Activated CD4-positive, alpha-beta T cell treated with anti-CD3 and anti-CD28 coated beads for 24 hours (primary cell): ENCODE data around the gene GAS6.
"Not testable (repeated sequence)": the region's sequence is repeated elsewhere in the genome, so short reads cannot be mapped to it uniquely, and the experiment has no call there.

Source experiments
- DNase-seq, 2 donors: peaks; one replicate each; pipeline ENCODE4 v3.0.0-alpha.2; 2020; ENCODE audit warnings: low read depth in 2 of 2

The GAS6 gene

GRCh38 chr13:113863524-113864272, at the start of gene GAS6:
Gene GAS6, minus strand, starts transcription at chr13:113864076. Its CDS starts 156 bp downstream, at chr13:113863920.
- DNase-seq: no peak

DNA sequence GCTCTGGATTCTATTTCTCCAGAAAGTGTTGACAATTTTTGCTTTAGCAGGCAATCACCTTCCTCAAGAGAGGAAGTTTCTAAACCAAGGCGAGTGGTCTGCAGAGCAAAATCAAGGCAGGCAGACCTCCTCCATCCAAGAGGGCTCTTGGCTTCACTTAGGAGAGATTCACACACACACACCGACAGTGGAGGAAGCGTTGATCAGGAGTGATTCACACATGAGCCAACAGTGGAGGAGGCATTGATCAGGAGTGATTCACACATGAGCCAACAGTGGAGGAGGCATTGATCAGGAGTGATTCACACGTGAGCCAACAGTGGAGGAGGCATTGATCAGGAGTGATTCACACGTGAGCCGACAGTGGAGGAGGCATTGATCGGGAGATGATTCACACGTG, 49.5 kb upstream of the GAS6 start:
- DNase-seq: not testable (repeated sequence)

DNA sequence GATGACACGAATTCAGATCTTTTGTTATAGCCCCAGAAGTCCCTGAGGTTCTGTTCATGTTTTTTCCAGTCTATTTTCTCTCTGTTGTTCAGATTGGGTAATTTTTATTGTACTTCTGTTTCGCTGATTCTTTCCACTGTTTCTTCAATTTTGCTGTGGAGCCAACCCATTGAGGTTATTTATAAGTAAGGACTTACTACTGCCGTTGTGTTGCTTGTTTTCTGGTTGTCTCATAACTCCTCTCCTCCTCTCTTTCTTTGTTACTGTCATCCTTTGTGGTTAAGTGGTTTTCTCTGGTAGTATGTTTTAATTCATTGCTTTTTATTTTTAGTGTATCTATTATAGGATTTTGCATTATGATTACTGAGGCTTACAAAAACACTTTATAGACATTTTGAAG, 48.7 kb upstream of the GAS6 start:
- no peak for DNase-seq

- no peak for DNase-seq
Observed at GRCh38 chr13:113907635-113908617, 44.0 kb upstream of the GAS6 start.

DNA sequence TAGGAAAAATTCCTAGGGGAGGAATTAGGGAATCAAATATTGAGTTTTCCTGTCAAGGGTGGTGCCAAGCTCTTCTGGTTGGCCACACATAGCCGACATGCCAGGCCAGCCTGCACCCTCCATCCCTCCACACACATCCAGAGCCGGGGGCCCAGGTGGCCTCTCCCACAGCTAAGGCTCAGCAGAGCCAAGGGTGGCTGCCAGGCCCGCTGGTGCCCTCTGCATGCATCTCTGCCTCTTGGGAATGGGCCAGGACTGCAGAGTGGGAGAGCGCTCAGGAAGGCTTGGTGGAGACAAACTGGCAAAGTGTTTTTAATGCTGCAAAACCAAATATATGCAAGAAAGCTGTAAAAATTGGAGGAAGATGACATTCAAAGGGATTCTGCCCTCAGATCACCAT, 42.7 kb upstream of the GAS6 start:
- no peak for DNase-seq

DNA sequence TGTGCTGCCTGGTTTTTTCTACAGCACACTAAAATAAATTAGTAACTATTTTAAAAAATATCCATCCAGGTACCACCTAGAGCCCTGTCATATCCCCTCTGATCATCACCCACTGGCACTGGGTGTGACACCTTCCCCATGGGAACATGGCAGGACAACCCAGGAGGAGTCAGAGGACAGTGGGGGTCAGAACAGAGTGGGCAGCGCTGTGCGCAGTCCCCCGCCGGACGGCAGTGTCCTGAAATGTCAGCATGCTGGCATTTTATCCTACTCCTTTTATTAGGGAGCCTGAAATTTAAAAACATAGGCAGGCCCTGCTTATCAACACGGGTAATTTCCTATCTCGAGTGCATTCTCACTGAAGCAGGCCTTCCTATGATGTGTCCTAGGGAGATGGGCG, 42.1 kb upstream of the GAS6 start:
- DNase-seq: no peak

DNA sequence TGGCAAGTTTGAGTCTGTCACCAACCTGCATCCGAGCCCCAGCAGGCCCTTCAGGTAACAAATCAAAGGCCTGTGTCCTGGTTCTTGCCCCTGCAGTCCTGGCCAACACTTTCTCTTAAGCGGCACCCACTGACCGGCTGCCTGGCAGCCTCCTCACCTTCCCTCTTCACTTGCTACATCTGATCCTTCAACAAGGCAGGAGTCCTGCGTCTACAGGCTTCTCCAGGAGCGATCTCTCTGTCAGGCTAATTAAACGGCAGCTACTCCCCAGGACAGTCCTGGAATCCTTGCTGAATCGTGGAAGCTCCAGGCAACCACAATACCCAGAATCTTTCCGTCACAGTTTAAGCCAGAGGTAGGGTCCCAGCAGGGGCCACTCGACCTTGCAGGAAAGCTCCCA, 41.1 kb upstream of the GAS6 start:
- no peak for DNase-seq

- DNase-seq: no peak
Observed at GRCh38 chr13:113904411-113904810, 40.5 kb upstream of the GAS6 start.

- no peak for DNase-seq
Observed at GRCh38 chr13:113903912-113904311, 40.0 kb upstream of the GAS6 start.

DNA sequence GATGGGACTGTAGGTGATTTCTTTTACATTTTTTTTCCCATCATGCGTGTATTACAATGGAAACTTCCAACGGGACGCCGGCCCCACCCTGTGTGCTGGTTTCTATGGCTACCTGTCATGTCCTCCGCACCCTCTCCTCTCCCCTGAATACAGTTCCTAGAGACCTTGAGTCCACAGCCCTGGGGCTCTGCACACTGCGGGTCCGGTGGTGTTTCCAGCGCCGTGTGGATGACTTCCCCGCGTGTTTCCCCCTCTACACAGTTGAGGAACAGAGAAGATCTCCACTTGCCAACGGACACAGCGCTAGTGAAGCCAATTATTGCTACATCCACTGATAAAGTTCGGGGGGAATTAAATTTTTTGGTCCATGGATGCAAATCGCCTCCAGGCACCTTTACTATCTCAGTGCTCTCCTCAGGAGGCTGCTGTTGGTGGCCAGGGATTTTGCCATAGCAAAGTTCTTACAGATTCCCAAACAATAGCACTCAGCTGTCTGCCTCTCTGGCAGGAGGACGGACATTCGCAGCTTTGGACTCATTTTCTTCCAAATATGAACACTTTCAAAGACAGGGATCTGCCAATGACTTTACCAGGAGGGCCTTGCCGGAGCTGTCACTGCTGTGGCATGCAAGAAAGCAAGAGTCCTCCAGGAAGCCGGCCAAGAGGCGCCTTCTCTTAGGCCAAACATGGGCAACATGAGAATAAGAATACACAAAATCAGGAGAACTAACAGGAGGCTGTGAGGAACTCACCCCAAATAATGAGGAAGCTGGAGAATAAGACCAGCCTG, 39.3 kb upstream of the GAS6 start:
- DNase-seq: no peak

- DNase-seq: no peak
Observed at GRCh38 chr13:113902481-113902880, 38.6 kb upstream of the GAS6 start.

GRCh38 chr13:113901642-113902041, 37.8 kb upstream of the GAS6 start:
- no peak for DNase-seq

GRCh38 chr13:113901231-113901630, 37.4 kb upstream of the GAS6 start:
- DNase-seq: no peak

- no peak for DNase-seq
Observed at GRCh38 chr13:113900646-113901045, 36.8 kb upstream of the GAS6 start.

GRCh38 chr13:113898391-113898790, 34.5 kb upstream of the GAS6 start:
- no peak for DNase-seq

DNA sequence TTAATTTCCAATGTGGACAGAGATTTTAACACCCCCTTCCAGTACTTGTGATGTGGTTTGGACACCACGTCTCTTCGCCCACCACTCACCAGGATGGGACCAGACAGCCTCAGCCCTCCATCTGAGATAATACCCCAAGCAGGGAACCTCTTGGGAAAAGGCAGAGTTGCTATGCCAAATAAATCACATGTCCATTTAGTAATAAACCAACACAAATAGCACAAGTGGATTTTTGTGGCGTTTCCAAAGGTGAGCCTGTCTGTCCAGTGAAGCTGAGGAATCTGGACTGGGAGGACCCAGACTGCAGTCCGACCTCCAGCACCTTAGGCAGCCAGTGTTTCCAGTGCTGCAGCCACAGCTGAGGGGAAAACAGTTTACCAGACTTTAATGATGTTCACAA, 34.1 kb upstream of the GAS6 start:
- DNase-seq: no peak

GRCh38 chr13:113897161-113897560, 33.3 kb upstream of the GAS6 start:
- no peak for DNase-seq

GRCh38 chr13:113895436-113895835, 31.6 kb upstream of the GAS6 start:
- no peak for DNase-seq

- DNase-seq: no peak
Observed at GRCh38 chr13:113890774-113891480, 27.1 kb upstream of the GAS6 start.

GRCh38 chr13:113889467-113889866, 25.6 kb upstream of the GAS6 start:
- no peak for DNase-seq

DNA sequence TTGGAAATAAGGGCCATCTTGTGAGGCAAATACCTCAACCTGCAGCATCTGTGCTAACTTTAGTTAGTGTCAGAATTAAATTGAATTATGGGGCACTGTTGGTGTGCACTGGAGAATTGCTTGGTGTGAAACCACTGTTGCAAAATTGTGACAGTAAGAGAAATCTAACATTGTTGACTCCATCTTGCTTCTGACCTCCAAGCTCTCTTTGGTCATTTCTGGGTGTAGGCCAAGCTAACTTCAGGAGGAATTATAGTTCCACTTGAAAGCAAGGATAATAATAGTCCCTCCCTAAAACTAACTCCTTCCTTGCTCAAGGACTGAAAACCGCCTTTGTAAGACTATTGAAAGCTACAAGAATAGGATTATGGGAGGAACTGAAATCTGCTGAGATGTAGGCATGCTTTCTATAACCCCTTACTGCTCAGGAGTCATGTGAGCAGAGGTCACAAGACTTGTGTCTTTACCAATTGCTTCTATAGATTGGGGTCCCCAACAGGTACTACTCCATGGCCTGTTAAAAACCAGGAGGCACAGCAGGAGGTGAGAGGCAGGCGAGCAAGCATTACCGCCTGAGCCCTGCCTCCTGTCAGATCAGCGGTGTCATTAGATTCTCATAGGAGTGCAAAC, 24.9 kb upstream of the GAS6 start:
- no peak for DNase-seq
